ENCODE results near the gene NDUFV1. TPM values are rescaled to one million over a fixed set of nuclear protein-coding genes. Genes with fewer than 3 reads are reported as not detected.

Gene NDUFV1
- total RNA-seq, 1 experiment from 2014 or later = 242 TPM

- Histone ChIP-seq H3K4me3 (replicated peaks in 1 of 2; ENCODE audit: low read depth in 1 of 2, low read length in 2 of 2) (no peak overlapping the region), H3K9ac (ENCODE audit: low read length) (no peak overlapping the region), H3K27me3 (ENCODE audit: insufficient read depth, low read length) (no peaks in the 10 kb centered on the region), H3K9me3 (ENCODE audit: control insufficient read depth in 1 of 2, insufficient read depth in 1 of 2, low read depth in 1 of 2, low read length in 2 of 2) (no peaks in the 10 kb centered on the region), H3K79me2 (ENCODE audit: insufficient read depth, low read length) (no peaks in the 10 kb centered on the region), H3K4me1 (ENCODE audit: control insufficient read depth in 1 of 2, insufficient read depth in 2 of 2, low read length in 2 of 2) (no peaks in the 10 kb centered on the region), H3K9me2 (ENCODE audit: insufficient read depth) (no peaks in the 10 kb centered on the region), H3K27ac (ENCODE audit: low read depth, low read length) (no peak overlapping the region), H4K20me1 (ENCODE audit: insufficient read depth) (no peaks in the 10 kb centered on the region), H3K36me3 (ENCODE audit: control insufficient read depth in 1 of 2, insufficient read depth in 2 of 2, low read length in 2 of 2) (no peaks in the 10 kb centered on the region), H2AFZ (ENCODE audit: low read depth, low read length, poor library complexity, severe bottlenecking) (no peak overlapping the region), H3K4me2 (ENCODE audit: low read length) (no peak overlapping the region)
- ATAC-seq (no peak), DNase-seq (ENCODE audit: low read depth, low spot score) (no peak)
- POLR2A ChIA-PET = interaction anchor here (2.4 kb wide), 1 partner anchor 11 kb away, joined by 8 read pairs; the partner anchor contains the start of gene GSTP1
- intact Hi-C loops (cut with micrococcal nuclease) = no loop called here
- TF ChIP-seq SP1 (IDR thresholded peaks at IDR 0.05; ENCODE audit: low read depth) = no peak
- TF ChIP-seq, protein P1, sequence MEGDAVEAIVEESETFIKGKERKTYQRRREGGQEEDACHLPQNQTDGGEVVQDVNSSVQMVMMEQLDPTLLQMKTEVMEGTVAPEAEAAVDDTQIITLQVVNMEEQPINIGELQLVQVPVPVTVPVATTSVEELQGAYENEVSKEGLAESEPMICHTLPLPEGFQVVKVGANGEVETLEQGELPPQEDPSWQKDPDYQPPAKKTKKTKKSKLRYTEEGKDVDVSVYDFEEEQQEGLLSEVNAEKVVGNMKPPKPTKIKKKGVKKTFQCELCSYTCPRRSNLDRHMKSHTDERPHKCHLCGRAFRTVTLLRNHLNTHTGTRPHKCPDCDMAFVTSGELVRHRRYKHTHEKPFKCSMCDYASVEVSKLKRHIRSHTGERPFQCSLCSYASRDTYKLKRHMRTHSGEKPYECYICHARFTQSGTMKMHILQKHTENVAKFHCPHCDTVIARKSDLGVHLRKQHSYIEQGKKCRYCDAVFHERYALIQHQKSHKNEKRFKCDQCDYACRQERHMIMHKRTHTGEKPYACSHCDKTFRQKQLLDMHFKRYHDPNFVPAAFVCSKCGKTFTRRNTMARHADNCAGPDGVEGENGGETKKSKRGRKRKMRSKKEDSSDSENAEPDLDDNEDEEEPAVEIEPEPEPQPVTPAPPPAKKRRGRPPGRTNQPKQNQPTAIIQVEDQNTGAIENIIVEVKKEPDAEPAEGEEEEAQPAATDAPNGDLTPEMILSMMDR (IDR thresholded peaks at IDR 0.05 in 2 of 3, conservative IDR thresholded peaks at IDR 0.05 in 1 of 3; ENCODE audit: borderline replicate concordance in 1 of 3, insufficient read depth in 1 of 3, low read depth in 2 of 3, low read length in 2 of 3) = no peak
- RAD21 ChIA-PET (ENCODE audit: low non-redundant PET in 1 of 2, low total read pairs in 2 of 2, uncharacterized antibody in 2 of 2, unreplicated experiment in 2 of 2) = no interaction called here
- no TSS peak for BruUV-seq (replicated peaks)
- CTCF ChIA-PET = interaction anchor here (0.8 kb wide), 1 partner anchor 10 kb away, joined by 3 read pairs; no protein-coding TSS in a partner anchor
These were observed 12.3 kb upstream of the NDUFV1 start for GRCh38 chr11:67594480-67594879.

GRCh38 chr11:67596753-67597300 lies 9.9 kb upstream of the NDUFV1 start:
- Histone ChIP-seq H3K9ac (ENCODE audit: low read length) (no peak overlapping the region), H4K20me1 (ENCODE audit: insufficient read depth) (no peaks in the 10 kb centered on the region), H3K36me3 (ENCODE audit: control insufficient read depth in 1 of 2, insufficient read depth in 2 of 2, low read length in 2 of 2) (no peaks in the 10 kb centered on the region), H3K9me2 (ENCODE audit: insufficient read depth) (no peaks in the 10 kb centered on the region), H3K27ac (ENCODE audit: low read depth, low read length) (no peak overlapping the region), H2AFZ (ENCODE audit: low read depth, low read length, poor library complexity, severe bottlenecking) (no peak overlapping the region), H3K79me2 (ENCODE audit: insufficient read depth, low read length) (no peaks in the 10 kb centered on the region), H3K4me1 (ENCODE audit: control insufficient read depth in 1 of 2, insufficient read depth in 2 of 2, low read length in 2 of 2) (no peaks in the 10 kb centered on the region), H3K9me3 (ENCODE audit: control insufficient read depth in 1 of 2, insufficient read depth in 1 of 2, low read depth in 1 of 2, low read length in 2 of 2) (no peaks in the 10 kb centered on the region), H3K27me3 (ENCODE audit: insufficient read depth, low read length) (no peaks in the 10 kb centered on the region), H3K4me3 (replicated peaks in 1 of 2; ENCODE audit: low read depth in 1 of 2, low read length in 2 of 2) (no peak overlapping the region), H3K4me2 (ENCODE audit: low read length) (no peak overlapping the region)
- intact Hi-C loops (cut with micrococcal nuclease) = no loop called here
- RAD21 ChIA-PET (ENCODE audit: low non-redundant PET in 1 of 2, low total read pairs in 2 of 2, uncharacterized antibody in 2 of 2, unreplicated experiment in 2 of 2) = no interaction called here
- BruUV-seq (replicated peaks) = no TSS peak
- no peak for DNase-seq (ENCODE audit: low read depth, low spot score)
- CTCF ChIA-PET = interaction anchor here (1.3 kb wide), 1 partner anchor 33 kb away, joined by 3 read pairs; the partner anchor contains the start of gene NUDT8
- POLR2A ChIA-PET = no interaction called here
- ATAC-seq = no peak
- TF ChIP-seq, protein P2, sequence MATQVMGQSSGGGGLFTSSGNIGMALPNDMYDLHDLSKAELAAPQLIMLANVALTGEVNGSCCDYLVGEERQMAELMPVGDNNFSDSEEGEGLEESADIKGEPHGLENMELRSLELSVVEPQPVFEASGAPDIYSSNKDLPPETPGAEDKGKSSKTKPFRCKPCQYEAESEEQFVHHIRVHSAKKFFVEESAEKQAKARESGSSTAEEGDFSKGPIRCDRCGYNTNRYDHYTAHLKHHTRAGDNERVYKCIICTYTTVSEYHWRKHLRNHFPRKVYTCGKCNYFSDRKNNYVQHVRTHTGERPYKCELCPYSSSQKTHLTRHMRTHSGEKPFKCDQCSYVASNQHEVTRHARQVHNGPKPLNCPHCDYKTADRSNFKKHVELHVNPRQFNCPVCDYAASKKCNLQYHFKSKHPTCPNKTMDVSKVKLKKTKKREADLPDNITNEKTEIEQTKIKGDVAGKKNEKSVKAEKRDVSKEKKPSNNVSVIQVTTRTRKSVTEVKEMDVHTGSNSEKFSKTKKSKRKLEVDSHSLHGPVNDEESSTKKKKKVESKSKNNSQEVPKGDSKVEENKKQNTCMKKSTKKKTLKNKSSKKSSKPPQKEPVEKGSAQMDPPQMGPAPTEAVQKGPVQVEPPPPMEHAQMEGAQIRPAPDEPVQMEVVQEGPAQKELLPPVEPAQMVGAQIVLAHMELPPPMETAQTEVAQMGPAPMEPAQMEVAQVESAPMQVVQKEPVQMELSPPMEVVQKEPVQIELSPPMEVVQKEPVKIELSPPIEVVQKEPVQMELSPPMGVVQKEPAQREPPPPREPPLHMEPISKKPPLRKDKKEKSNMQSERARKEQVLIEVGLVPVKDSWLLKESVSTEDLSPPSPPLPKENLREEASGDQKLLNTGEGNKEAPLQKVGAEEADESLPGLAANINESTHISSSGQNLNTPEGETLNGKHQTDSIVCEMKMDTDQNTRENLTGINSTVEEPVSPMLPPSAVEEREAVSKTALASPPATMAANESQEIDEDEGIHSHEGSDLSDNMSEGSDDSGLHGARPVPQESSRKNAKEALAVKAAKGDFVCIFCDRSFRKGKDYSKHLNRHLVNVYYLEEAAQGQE (IDR thresholded peaks at IDR 0.05; ENCODE audit: low read depth) = no peak
- TF ChIP-seq SP1 (IDR thresholded peaks at IDR 0.05; ENCODE audit: low read depth) (no peak), POLR2A (IDR thresholded peaks at IDR 0.05; ENCODE audit: borderline replicate concordance, extremely low read depth, insufficient read depth, insufficient read length) (no peak), MAX (IDR thresholded peaks at IDR 0.05) (no peak), POLR2AphosphoS5 (IDR thresholded peaks at IDR 0.05; ENCODE audit: low read depth, low read length) (no peak), JUND (IDR thresholded peaks at IDR 0.05) (no peak), ELF1 (IDR thresholded peaks at IDR 0.05; ENCODE audit: borderline replicate concordance, low read depth) (no peak), RAD21 (IDR thresholded peaks at IDR 0.05; ENCODE audit: low read depth) (no peak), ZFX (IDR thresholded peaks at IDR 0.05) (no peak)
- TF ChIP-seq, protein P1 (IDR thresholded peaks at IDR 0.05 in 2 of 3, conservative IDR thresholded peaks at IDR 0.05 in 1 of 3; ENCODE audit: borderline replicate concordance in 1 of 3, insufficient read depth in 1 of 3, low read depth in 2 of 3, low read length in 2 of 3) = no peak
- TF ChIP-seq, protein P3, sequence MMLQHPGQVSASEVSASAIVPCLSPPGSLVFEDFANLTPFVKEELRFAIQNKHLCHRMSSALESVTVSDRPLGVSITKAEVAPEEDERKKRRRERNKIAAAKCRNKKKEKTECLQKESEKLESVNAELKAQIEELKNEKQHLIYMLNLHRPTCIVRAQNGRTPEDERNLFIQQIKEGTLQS (IDR thresholded peaks at IDR 0.05) = no peak

Data from HCT116 (cell line).